Muscle of leg (tissue), 11 donors: ENCODE measurements around the gene DYNC1H1. TPM values are rescaled to one million over a fixed set of nuclear protein-coding genes. Genes with fewer than 3 reads are reported as not detected.

ENCODE experiments used
- DNase-seq: peaks from one replicate; pipeline ENCODE4 v3.0.0; 2013
- H3K27ac ChIP-seq: one replicate; pipeline ENCODE4 v1.5.1; 2013; ENCODE audit warnings: mild to moderate bottlenecking, low read length, control low read depth
- H3K27me3 ChIP-seq: one replicate; pipeline ENCODE4 v1.6.1; 2013; ENCODE audit warnings: low read length; ENCODE audit not compliant: control insufficient read depth, insufficient read depth
- H3K36me3 ChIP-seq: one replicate; pipeline ENCODE4 v1.6.1; 2013; ENCODE audit warnings: low read length; ENCODE audit not compliant: control insufficient read depth, insufficient read depth
- H3K4me1 ChIP-seq: one replicate; pipeline ENCODE4 v1.6.1; 2013; ENCODE audit warnings: low read length; ENCODE audit not compliant: control insufficient read depth, insufficient read depth
- H3K4me3 ChIP-seq: one replicate; pipeline ENCODE4 v1.5.1; 2013; ENCODE audit warnings: low read length, control low read depth
- H3K9me3 ChIP-seq: replicated peaks from 2 replicates; pipeline ENCODE4 v1.6.1; 2013; ENCODE audit warnings: low read depth, low read length; ENCODE audit not compliant: control insufficient read depth
- WGBS: methylation state at CpG from one replicate; pipeline ENCODE4 v1.1.5; 2013; ENCODE audit warnings: missing lambda C conversion rate; ENCODE audit not compliant: insufficient coverage; 5-methylcytosine and 5-hydroxymethylcytosine counted together
- polyA plus RNA-seq, 8 donors: library from polyadenylated mRNA; unstranded; fragments of 120-200 nt; gene quantifications; one replicate each; pipeline versions ENCODE4 v1.2.1 to v1.2.3, GENCODE V29; 2013; ENCODE audit warnings: inconsistent platforms in 1 of 8, low replicate concordance in 1 of 8; ENCODE audit not compliant: insufficient read length in 8 of 8, insufficient read depth in 1 of 8
- total RNA-seq: library from RNA; stranded (reverse); fragments of 120-200 nt; gene quantifications from one replicate; pipeline ENCODE4 v1.2.4, GENCODE V29; 2013

DYNC1H1 gene
- total and polyA plus RNA-seq, 9 donors: 205 to 348 (median 264) TPM

- H3K27me3 ChIP-seq: no peaks in the 10 kb centered on the region
These were observed 125.4 kb downstream of the DYNC1H1 start for GRCh38 chr14:102089621-102090343.

GRCh38 chr14:102090713-102091112 lies 126.3 kb downstream of the DYNC1H1 start:
- WGBS: 83% methylated on average over 3 of the region's 3 CpGs
- Histone ChIP-seq H3K4me1 (peaks cover 12% of the 10 kb centered on the region), H3K27me3 (no peaks in the 10 kb centered on the region), H3K9me3 (no peaks in the 10 kb centered on the region), H3K36me3 (peaks cover 2% of the 10 kb centered on the region), H3K27ac (no peak overlapping the region), H3K4me3 (no peak overlapping the region)
- no peak for DNase-seq

More at GRCh38 chr14:102089621-102090343, 125.4 kb downstream of the DYNC1H1 start:
- Histone ChIP-seq H3K4me3 (no peak overlapping the region), H3K9me3 (no peaks in the 10 kb centered on the region), H3K4me1 (peaks cover 20% of the 10 kb centered on the region), H3K27ac (no peak overlapping the region), H3K36me3 (peaks cover 12% of the 10 kb centered on the region)
- DNase-seq: no peak
- 87% methylated on average over 11 of the region's 11 CpGs for WGBS

- no peaks in the 10 kb centered on the region for H3K9me3 ChIP-seq
- no peaks in the 10 kb centered on the region for H3K36me3 ChIP-seq
- peaks cover 15% of the 10 kb centered on the region for H3K4me1 ChIP-seq
- H3K4me3 ChIP-seq: no peak overlapping the region
- no peak overlapping the region for H3K27ac ChIP-seq
- no peaks in the 10 kb centered on the region for H3K27me3 ChIP-seq
- DNase-seq: no peak
- 82% methylated on average over 7 of the region's 10 CpGs for WGBS
These were observed 128.4 kb downstream of the DYNC1H1 start for GRCh38 chr14:102092806-102093205.

GRCh38 chr14:102094101-102094500 lies 129.7 kb downstream of the DYNC1H1 start:
- Histone ChIP-seq H3K36me3 (no peaks in the 10 kb centered on the region), H3K27ac (no peak overlapping the region), H3K4me1 (peaks cover 6% of the 10 kb centered on the region), H3K4me3 (no peak overlapping the region), H3K27me3 (no peaks in the 10 kb centered on the region), H3K9me3 (no peaks in the 10 kb centered on the region)
- no peak for DNase-seq
- WGBS: 64% methylated on average over 6 of the region's 7 CpGs

GRCh38 chr14:102095231-102095870 lies 131.0 kb downstream of the DYNC1H1 start:
- Histone ChIP-seq H3K27me3 (no peaks in the 10 kb centered on the region), H3K27ac (no peak overlapping the region), H3K36me3 (no peaks in the 10 kb centered on the region), H3K4me3 (no peak overlapping the region), H3K4me1 (peaks cover 6% of the 10 kb centered on the region), H3K9me3 (no peaks in the 10 kb centered on the region)
- 52% methylated on average over 5 of the region's 6 CpGs for WGBS
- no peak for DNase-seq

GRCh38 chr14:102095871-102096568 lies 131.6 kb downstream of the DYNC1H1 start:
- DNase-seq: no peak
- Histone ChIP-seq H3K27me3 (no peaks in the 10 kb centered on the region), H3K36me3 (no peaks in the 10 kb centered on the region), H3K4me3 (no peak overlapping the region), H3K9me3 (no peaks in the 10 kb centered on the region), H3K27ac (no peak overlapping the region), H3K4me1 (peaks cover 6% of the 10 kb centered on the region)
- WGBS: 17% methylated on average over 5 of the region's 8 CpGs

GRCh38 chr14:102096569-102097188 lies 132.3 kb downstream of the DYNC1H1 start:
- WGBS: 0% methylated on average over 3 of the region's 12 CpGs
- Histone ChIP-seq H3K4me1 (peaks cover 6% of the 10 kb centered on the region), H3K27me3 (no peaks in the 10 kb centered on the region), H3K4me3 (no peak overlapping the region), H3K27ac (no peak overlapping the region), H3K9me3 (no peaks in the 10 kb centered on the region), H3K36me3 (no peaks in the 10 kb centered on the region)
- peak; percentile 93 for DNase-seq

GRCh38 chr14:102097441-102098135 lies 133.2 kb downstream of the DYNC1H1 start:
- no peak overlapping the region for H3K27ac ChIP-seq
- WGBS: 61% methylated on average over 4 of the region's 7 CpGs
- no peaks in the 10 kb centered on the region for H3K36me3 ChIP-seq
- no peak overlapping the region for H3K4me3 ChIP-seq
- H3K4me1 ChIP-seq: peaks cover 6% of the 10 kb centered on the region
- no peak for DNase-seq
- H3K9me3 ChIP-seq: no peaks in the 10 kb centered on the region
- no peaks in the 10 kb centered on the region for H3K27me3 ChIP-seq

- 93% methylated on average over 5 of the region's 10 CpGs for WGBS
- H3K4me3 ChIP-seq: no peak overlapping the region
- no peak overlapping the region for H3K27ac ChIP-seq
- no peaks in the 10 kb centered on the region for H3K36me3 ChIP-seq
- DNase-seq: no peak
- H3K4me1 ChIP-seq: no peaks in the 10 kb centered on the region
- no peaks in the 10 kb centered on the region for H3K27me3 ChIP-seq
- H3K9me3 ChIP-seq: no peaks in the 10 kb centered on the region
These were observed 138.8 kb downstream of the DYNC1H1 start for GRCh38 chr14:102103062-102103695.
